ENCODE data around the gene TMEM143. TPM values are rescaled to one million over a fixed set of nuclear protein-coding genes. Genes with fewer than 3 reads are reported as not detected.

The TMEM143 gene
- total RNA-seq, 1 experiment from 2014 or later = 15.2 TPM

GRCh38 chr19:48340995-48341394 lies 22.7 kb downstream of the TMEM143 start:
- Histone ChIP-seq H3K27ac (ENCODE audit: insufficient read length, low read depth, low read length) (no peak overlapping the region), H2BK5ac (ENCODE audit: insufficient read length, low read length) (no peak overlapping the region), H3K18ac (ENCODE audit: insufficient read length, low read depth, low read length) (no peak overlapping the region), H3K79me2 (ENCODE audit: insufficient read depth, low read length) (no peaks in the 10 kb centered on the region), H3K23me2 (ENCODE audit: insufficient read length, low read depth, low read length, poor library complexity, severe bottlenecking) (no peaks in the 10 kb centered on the region), H2BK120ac (ENCODE audit: low read depth, low read length, poor library complexity, severe bottlenecking) (no peak overlapping the region), H3K4me2 (ENCODE audit: insufficient read depth, insufficient read length, low read length) (no peak overlapping the region), H3K9ac (ENCODE audit: extremely low read depth, insufficient read length, low read length) (no peak overlapping the region), H3T11ph (ENCODE audit: low read length) (no peak overlapping the region), H2AK5ac (ENCODE audit: insufficient read length, low read length) (no peak overlapping the region), H3K27me3 (ENCODE audit: insufficient read depth, low read length) (no peaks in the 10 kb centered on the region), H3K9me3 (ENCODE audit: control insufficient read depth, low read depth, low read length) (no peaks in the 10 kb centered on the region), H4K5ac (ENCODE audit: insufficient read length, low read depth, low read length) (no peak overlapping the region), H4K8ac (replicated peaks; ENCODE audit: insufficient read length, low read depth, low read length) (no peak overlapping the region), H3K79me1 (ENCODE audit: insufficient read depth, low read depth, low read length, poor library complexity, severe bottlenecking) (no peaks in the 10 kb centered on the region), H3K56ac (ENCODE audit: insufficient read length, low read depth, low read length) (no peak overlapping the region), H2AFZ (ENCODE audit: low read length) (no peak overlapping the region), H3K4me1 (ENCODE audit: insufficient read depth, low read length) (no peaks in the 10 kb centered on the region), H2BK12ac (ENCODE audit: insufficient read length, low read depth, low read length) (no peak overlapping the region), H4K91ac (ENCODE audit: insufficient read length, low read depth, low read length) (no peak overlapping the region), H2BK15ac (ENCODE audit: low read depth, low read length) (no peak overlapping the region), H3K14ac (ENCODE audit: insufficient read depth, low read length) (no peak overlapping the region), H2BK20ac (ENCODE audit: low read depth, low read length, poor library complexity, severe bottlenecking) (no peak overlapping the region), H4K20me1 (ENCODE audit: control insufficient read depth, insufficient read depth, insufficient read length) (no peaks in the 10 kb centered on the region), H3K23ac (ENCODE audit: insufficient read length, low read depth, low read length) (no peak overlapping the region), H3K4ac (ENCODE audit: low read depth, low read length) (no peak overlapping the region)
- no peak overlapping the region for H3K4me3 Mint-ChIP-seq
- H3K36me3 Mint-ChIP-seq (ENCODE audit: insufficient read depth in 1 of 3, low read depth in 3 of 3) = peaks cover 0 to 4% (median 0%) of the 10 kb centered on the region in 3 experiments; a peak in 2 of 7 replicates
- no CpG with 5 or more reads among the region's 11 CpGs for WGBS (ENCODE audit: extremely low coverage, insufficient read length, low lambda C conversion rate)
- H3K4me1 Mint-ChIP-seq = peaks cover 2 to 12% of the 10 kb centered on the region in 2 experiments; a peak in 3 of 4 replicates
- peak overlapping the region in 1 of 3 experiments; percentile 67; a peak in 1 of 7 replicates for H3K27ac Mint-ChIP-seq
- no peaks in the 10 kb centered on the region; the same call in none of the 2 replicates for H3K27me3 Mint-ChIP-seq (ENCODE audit: low read depth)
- no peak for DNase-seq
- no peak for TF ChIP-seq CTCF (conservative IDR thresholded peaks at IDR 0.05)
- H3K9me3 Mint-ChIP-seq = no peaks in the 10 kb centered on the region
